HepG2 (cell line): ENCODE measurements around the gene PRDX5. TPM values are rescaled to one million over a fixed set of nuclear protein-coding genes. Genes with fewer than 3 reads are reported as not detected.

Experiments used
- BORCS8-MEF2B ChIP-seq: sonication (generic); formaldehyde crosslinking; IDR thresholded peaks from 2 replicates; pipeline ENCODE4 v1.8.0; 2022; ENCODE audit warnings: mild to moderate bottlenecking, missing genetic modification reagents
- E2F2 ChIP-seq: sonication (generic); formaldehyde crosslinking; IDR thresholded peaks from 2 replicates; pipeline ENCODE4 v1.4.0; 2020; ENCODE audit warnings: missing genetic modification reagents, borderline replicate concordance
- FOXC1 ChIP-seq: sonication (generic); formaldehyde crosslinking; IDR thresholded peaks from 2 replicates; pipeline ENCODE4 v1.8.0; 2022; ENCODE audit warnings: mild to moderate bottlenecking, missing genetic modification reagents, borderline replicate concordance
- HNF4A ChIP-seq: sonication (generic); formaldehyde crosslinking; IDR thresholded peaks from 2 replicates; pipeline ENCODE4 v1.4.0; 2020; ENCODE audit warnings: missing genetic modification reagents
- HNRNPLL ChIP-seq: fragments of 200-400 bp; formaldehyde crosslinking; IDR thresholded peaks from 2 replicates; pipeline ENCODE4 v1.6.1; 2017; ENCODE audit warnings: mild to moderate bottlenecking, low read depth, low read length; ENCODE audit not compliant: poor library complexity, severe bottlenecking
- IRF9 ChIP-seq: sonication (generic); formaldehyde crosslinking; IDR thresholded peaks from 2 replicates; pipeline ENCODE4 v1.8.0; 2022; ENCODE audit warnings: missing genetic modification reagents, mild to moderate bottlenecking, borderline replicate concordance
- KDM2A ChIP-seq: sonication (generic); formaldehyde crosslinking; IDR thresholded peaks from 2 replicates; pipeline ENCODE4 v1.4.0; 2020; ENCODE audit warnings: low read depth, missing genetic modification reagents, borderline replicate concordance
- MXI1 ChIP-seq: IDR thresholded peaks from 3 replicates; pipeline ENCODE4 v1.6.1; 2012; ENCODE audit warnings: low read depth, low read length, inconsistent platforms, borderline replicate concordance
- RAD21 ChIP-seq: fragments of 450-650 bp; formaldehyde crosslinking; IDR thresholded peaks from 2 replicates; pipeline ENCODE4 v1.5.0; 2020; ENCODE audit warnings: mild to moderate bottlenecking
- RFX3 ChIP-seq: IDR thresholded peaks from 2 replicates; pipeline ENCODE4 v1.6.1; 2016; ENCODE audit warnings: missing biosample characterization, missing genetic modification reagents
- SKI ChIP-seq: fragments of 450-650 bp; IDR thresholded peaks from one replicate; pipeline ENCODE4 v1.6.1; 2018; ENCODE audit warnings: mild to moderate bottlenecking; ENCODE audit not compliant: partially characterized antibody
- SP4 ChIP-seq: sonication (generic); formaldehyde crosslinking; IDR thresholded peaks from 2 replicates; pipeline ENCODE4 v1.8.1; 2023; ENCODE audit warnings: mild to moderate bottlenecking, missing genetic modification reagents
- SRY ChIP-seq: sonication (generic); formaldehyde crosslinking; IDR thresholded peaks from 2 replicates; pipeline ENCODE4 v1.8.0; 2022; ENCODE audit warnings: mild to moderate bottlenecking, missing genetic modification reagents
- TEAD3 ChIP-seq: optimal IDR thresholded peaks from 2 replicates; pipeline ENCODE3; 2016; ENCODE audit warnings: borderline replicate concordance
- ZBTB33 ChIP-seq: sonication (generic); formaldehyde crosslinking; IDR thresholded peaks from 2 replicates; pipeline ENCODE4 v1.4.0; 2020; ENCODE audit warnings: missing genetic modification reagents
- ZBTB49 ChIP-seq: sonication (generic); formaldehyde crosslinking; IDR thresholded peaks from 2 replicates; pipeline ENCODE4 v1.4.0; 2020; ENCODE audit warnings: missing genetic modification reagents, borderline replicate concordance
- ZBTB7A ChIP-seq: sonication (generic); formaldehyde crosslinking; IDR thresholded peaks from 2 replicates; pipeline ENCODE4 v1.8.0; 2022; ENCODE audit warnings: mild to moderate bottlenecking, missing genetic modification reagents
- ZNF496 ChIP-seq: sonication (generic); formaldehyde crosslinking; IDR thresholded peaks from 2 replicates; pipeline ENCODE4 v1.8.1; 2023; ENCODE audit warnings: mild to moderate bottlenecking, moderate library complexity, missing genetic modification reagents; ENCODE audit not compliant: insufficient replicate concordance
- polyA plus RNA-seq, 8 experiments: library from polyadenylated mRNA; depleted of rRNA in 3 of 8; stranded (reverse) in 7 of 8; unstranded in 1 of 8; fragments of >200 nt; fragmentation: Illumina TruSeq in 4 of 8; extraction: Trizol in 4 of 8; gene quantifications; 2 replicates each; pipeline versions ENCODE4 v1.2.1 to v1.2.3, GENCODE V29; 2011 to 2016; ENCODE audit warnings: low read depth in 4 of 8, missing spikeins in 1 of 8, mixed read lengths in 1 of 8; ENCODE audit not compliant: insufficient read depth in 1 of 8
- total RNA-seq, 5 experiments: library from RNA; depleted of rRNA; stranded (reverse); fragments of >200 nt; fragmentation: Illumina TruSeq; extraction: Trizol; gene quantifications; 2 replicates each; pipeline ENCODE4 v1.2.3, GENCODE V29; 2016; ENCODE audit warnings: low read depth in 1 of 5

PRDX5 gene
- total and polyA plus RNA-seq, 2 of the 13 experiments (the other 11 are each of a cell fraction or from before 2014, with no cell fraction given) = 215 to 311 TPM

GRCh38 chr11:64358907-64359711, 41.2 kb downstream of the PRDX5 start, which contains the start of gene RPS6KA4 (continued):
- TF ChIP-seq E2F2 (CRISPR knock-in tag) = peak; percentile 50; the same call in 1 of the 2 replicates
- no peak for TF ChIP-seq ZNF496 (CRISPR knock-in tag)
- TF ChIP-seq ZBTB7A = 0 out of 2 replicates have a peak, but pooled peaks have one; percentile 55
- no peak for TF ChIP-seq TEAD3 (CRISPR knock-in tag)
- no peak for TF ChIP-seq SRY (CRISPR knock-in tag)
- TF ChIP-seq HNF4A (CRISPR knock-in tag) = peak; percentile 16; the same call in 1 of the 2 replicates
- peak; percentile 26; the same call in 1 of the 2 replicates for TF ChIP-seq FOXC1 (CRISPR knock-in tag)
- TF ChIP-seq IRF9 (CRISPR knock-in tag) = 0 out of 2 replicates have a peak, but pooled peaks have one; percentile 49
- TF ChIP-seq SKI = peak; percentile 27
- peak; percentile 22; the same call in 1 of the 2 replicates for TF ChIP-seq SP4 (CRISPR knock-in tag)
- no peak for TF ChIP-seq ZBTB49 (CRISPR knock-in tag)
- peak; percentile 14; the same call in 1 of the 2 replicates for TF ChIP-seq RAD21 (CRISPR knock-in tag)
- TF ChIP-seq HNRNPLL = peak; percentile 32
- no peak for TF ChIP-seq RFX3 (CRISPR knock-in tag)
- TF ChIP-seq ZBTB33 = no peak
- peak; percentile 48; the same call in 1 of the 2 replicates for TF ChIP-seq KDM2A (CRISPR knock-in tag)
- TF ChIP-seq BORCS8-MEF2B (CRISPR knock-in tag) = no peak
- peak; percentile 53; the same call in 1 of the 3 replicates for TF ChIP-seq MXI1
